Vagina (tissue), 2 donors: ENCODE measurements around the gene GFI1B. TPM values are rescaled to one million over a fixed set of nuclear protein-coding genes. Genes with fewer than 3 reads are reported as not detected.
"Not testable (repeated sequence)": the region's sequence is repeated elsewhere in the genome, so short reads cannot be mapped to it uniquely, and the experiment has no call there.

Experiments used
- DNase-seq, 2 donors: peaks; one replicate each; pipeline ENCODE4 v3.0.0-alpha.2; 2017; ENCODE audit errors: extremely low spot score in 2 of 2
- H3K27ac ChIP-seq: fragments of 200-600 bp; sonication (generic); one replicate; pipeline ENCODE4 v1.5.1; 2019
- H3K27me3 ChIP-seq: fragments of 200-600 bp; sonication (generic); one replicate; pipeline ENCODE4 v1.5.1; 2019
- H3K36me3 ChIP-seq, 2 donors: fragments of 200-600 bp; sonication (generic); one replicate each; pipeline ENCODE4 v1.5.1; 2017 to 2019
- H3K4me1 ChIP-seq: fragments of 200-600 bp; sonication (generic); one replicate; pipeline ENCODE4 v1.5.1; 2019
- H3K4me3 ChIP-seq, 2 donors: fragments of 200-600 bp; sonication (generic); 1 replicate in 1 of 2; 2 replicates in 1 of 2; pipeline ENCODE4 v1.5.1; 2016 to 2019
- H3K9me3 ChIP-seq: fragments of 200-600 bp; sonication (generic); one replicate; pipeline ENCODE4 v1.5.1; 2019
- CTCF ChIP-seq, 3 experiments: fragments of 450-650 bp in 2 of 3; fragments of 200-600 bp in 1 of 3; sonication (generic) in 1 of 3; IDR thresholded peaks; one replicate each; pipeline ENCODE4 v1.5.1; 2017 to 2019; ENCODE audit warnings: antibody characterized with exemption in 3 of 3, mild to moderate bottlenecking in 2 of 3, moderate library complexity in 2 of 3
- POLR2A ChIP-seq, 2 donors: fragments of 450-650 bp; IDR thresholded peaks; one replicate each; pipeline ENCODE4 v1.6.1; 2017; ENCODE audit warnings: antibody characterized with exemption in 2 of 2, mild to moderate bottlenecking in 2 of 2, moderate library complexity in 2 of 2
- POLR2AphosphoS5 ChIP-seq, 2 donors: sonication (generic); formaldehyde crosslinking; IDR thresholded peaks; one replicate each; pipeline ENCODE4 v1.9.0; 2017; ENCODE audit warnings: antibody characterized with exemption in 2 of 2, mild to moderate bottlenecking in 2 of 2, low read depth in 1 of 2; ENCODE audit not compliant: insufficient read depth in 1 of 2
- intact Hi-C: fragments of 100-400 bp; cut with DNase I; formaldehyde crosslinking; loops from one replicate; pipeline ENCODE4 v1.15.1; 2023
- total RNA-seq: library from RNA; depleted of rRNA; stranded (reverse); fragments of >200 nt; gene quantifications from one replicate; pipeline ENCODE4 v1.2.3, GENCODE V29; 2016

Gene GFI1B
- total RNA-seq, 1 donor from 2014 or later, result not detected

- TF ChIP-seq POLR2A (IDR thresholded peaks at IDR 0.05), result no peak
- no peak for TF ChIP-seq POLR2AphosphoS5 (IDR thresholded peaks at IDR 0.05; ENCODE audit: insufficient read depth in 1 of 2, low read depth in 1 of 2)
- TF ChIP-seq CTCF (IDR thresholded peaks at IDR 0.05), result no peak
- Histone ChIP-seq H3K4me1 (no peaks in the 10 kb centered on the region), H3K27me3 (no peaks in the 10 kb centered on the region), H3K4me3 (no peak overlapping the region), H3K27ac (no peak overlapping the region), H3K9me3 (no peaks in the 10 kb centered on the region), H3K36me3 (no peaks in the 10 kb centered on the region)
- DNase-seq, result no peak
- intact Hi-C loops, result no loop called here
Observed at GRCh38 chr9:132955123-132955522, 23.4 kb upstream of the GFI1B start.

- H3K36me3 ChIP-seq, result no peaks in the 10 kb centered on the region
- TF ChIP-seq POLR2AphosphoS5 (IDR thresholded peaks at IDR 0.05; ENCODE audit: insufficient read depth in 1 of 2, low read depth in 1 of 2) (no peak), POLR2A (IDR thresholded peaks at IDR 0.05) (no peak), CTCF (IDR thresholded peaks at IDR 0.05) (no peak)
- no peaks in the 10 kb centered on the region for H3K4me1 ChIP-seq
- H3K4me3 ChIP-seq, result no peak overlapping the region
- DNase-seq, result no peak
- H3K27me3 ChIP-seq, result no peaks in the 10 kb centered on the region
- H3K9me3 ChIP-seq, result no peaks in the 10 kb centered on the region
- no peak overlapping the region for H3K27ac ChIP-seq
- intact Hi-C loops, result no loop called here
Observed at GRCh38 chr9:132955768-132956167, 22.7 kb upstream of the GFI1B start.

- no peak overlapping the region for H3K27ac ChIP-seq
- intact Hi-C loops, result no loop called here
- no peak for DNase-seq
- H3K4me3 ChIP-seq, result no peak overlapping the region
- H3K36me3 ChIP-seq, result no peaks in the 10 kb centered on the region
- no peaks in the 10 kb centered on the region for H3K4me1 ChIP-seq
- TF ChIP-seq POLR2A (IDR thresholded peaks at IDR 0.05), result no peak
- TF ChIP-seq CTCF (IDR thresholded peaks at IDR 0.05), result no peak
- no peak for TF ChIP-seq POLR2AphosphoS5 (IDR thresholded peaks at IDR 0.05; ENCODE audit: insufficient read depth in 1 of 2, low read depth in 1 of 2)
- H3K27me3 ChIP-seq, result no peaks in the 10 kb centered on the region
- no peaks in the 10 kb centered on the region for H3K9me3 ChIP-seq
Observed at GRCh38 chr9:132957805-132958204, 20.7 kb upstream of the GFI1B start.

GRCh38 chr9:132961002-132961401 lies 17.5 kb upstream of the GFI1B start:
- TF ChIP-seq CTCF (IDR thresholded peaks at IDR 0.05), result no peak
- TF ChIP-seq POLR2AphosphoS5 (IDR thresholded peaks at IDR 0.05; ENCODE audit: insufficient read depth in 1 of 2, low read depth in 1 of 2), result no peak
- TF ChIP-seq POLR2A (IDR thresholded peaks at IDR 0.05), result no peak
- Histone ChIP-seq H3K36me3 (no peaks in the 10 kb centered on the region), H3K27ac (no peak overlapping the region), H3K27me3 (no peaks in the 10 kb centered on the region), H3K9me3 (no peaks in the 10 kb centered on the region), H3K4me3 (no peak overlapping the region), H3K4me1 (no peaks in the 10 kb centered on the region)
- no peak for DNase-seq
- intact Hi-C loops, result no loop called here

- no peak for DNase-seq
- TF ChIP-seq CTCF (IDR thresholded peaks at IDR 0.05) (no peak), POLR2A (IDR thresholded peaks at IDR 0.05) (no peak), POLR2AphosphoS5 (IDR thresholded peaks at IDR 0.05; ENCODE audit: insufficient read depth in 1 of 2, low read depth in 1 of 2) (no peak)
- no peaks in the 10 kb centered on the region for H3K9me3 ChIP-seq
- H3K27ac ChIP-seq, result no peak overlapping the region
- intact Hi-C loops, result no loop called here
- H3K27me3 ChIP-seq, result no peaks in the 10 kb centered on the region
- H3K4me3 ChIP-seq, result no peak overlapping the region
- H3K4me1 ChIP-seq, result no peaks in the 10 kb centered on the region
- H3K36me3 ChIP-seq, result no peaks in the 10 kb centered on the region
Observed at GRCh38 chr9:132965478-132965877, 13.0 kb upstream of the GFI1B start.

GRCh38 chr9:132967908-132968307 lies 10.6 kb upstream of the GFI1B start:
- intact Hi-C loops, DNase-seq, H3K27me3 ChIP-seq, H3K9me3 ChIP-seq, H3K36me3 ChIP-seq, H3K27ac ChIP-seq, H3K4me1 ChIP-seq, H3K4me3 ChIP-seq: not testable (repeated sequence)
